Measurements from ENCODE around the gene KDM3A. TPM values are rescaled to one million over a fixed set of nuclear protein-coding genes. Genes with fewer than 3 reads are reported as not detected.

The KDM3A gene
- total and polyA plus RNA-seq, 9 of the 15 experiments (the other 6 are each of a cell fraction or from before 2014, with no cell fraction given) = 7.5 to 95.4 (median 24.8) TPM

- no peak overlapping the region for H3K27ac ChIP-seq (ENCODE audit: extremely low read depth, low read depth, low read length)
- no peaks in the 10 kb centered on the region for H3K79me2 ChIP-seq (ENCODE audit: control insufficient read depth, insufficient read depth, low read length)
- intact Hi-C loops (cut with micrococcal nuclease) (no loop called here), in situ Hi-C loops (cut with MboI) (no loop called here)
- no peaks in the 10 kb centered on the region for H3K9me3 ChIP-seq (replicated peaks; ENCODE audit: control insufficient read depth, insufficient read depth, low read depth, low read length)
- no peaks in the 10 kb centered on the region for H4K20me1 ChIP-seq (replicated peaks; ENCODE audit: control insufficient read depth, insufficient read depth, low read length)
- 78% methylated on average over 7 of the region's 7 CpGs for WGBS (ENCODE audit: insufficient coverage, low coverage, missing lambda C conversion rate)
- no peak overlapping the region for H3K4me3 ChIP-seq
- no peak overlapping the region for H3K4me2 ChIP-seq (ENCODE audit: insufficient read depth, low read length)
- H3K27me3 ChIP-seq (ENCODE audit: control insufficient read depth in 2 of 2, insufficient read depth in 2 of 2, low read length in 2 of 2) = no peaks in the 10 kb centered on the region
- CTCF ChIA-PET (ENCODE audit: low intra/inter-chr PET ratio) = no interaction called here
- no peaks in the 10 kb centered on the region for H3K9me1 ChIP-seq (ENCODE audit: control insufficient read depth, insufficient read depth, low read length)
- FAIRE-seq (no peak), ATAC-seq (no peak), DNase-seq (ENCODE audit: extremely low read depth in 1 of 4, low spot score in 3 of 4) (no peak)
- TF ChIP-seq SNAPC5 (CRISPR knock-in tag; IDR thresholded peaks at IDR 0.05) (no peak), MBD2 (IDR thresholded peaks at IDR 0.05; ENCODE audit: borderline replicate concordance, low read depth) (no peak), RBM22 (IDR thresholded peaks at IDR 0.05; ENCODE audit: low read depth, low read length, poor library complexity, severe bottlenecking) (no peak), ZNF707 (CRISPR knock-in tag; conservative IDR thresholded peaks at IDR 0.05) (no peak), GATAD2B (IDR thresholded peaks at IDR 0.05; ENCODE audit: borderline replicate concordance) (no peak), SNIP1 (IDR thresholded peaks at IDR 0.05; ENCODE audit: low read depth) (no peak), MTA2 (IDR thresholded peaks at IDR 0.05; ENCODE audit: low read depth) (no peak), NR2F6 (CRISPR knock-in tag; IDR thresholded peaks at IDR 0.05) (no peak), ZBTB12 (CRISPR knock-in tag; IDR thresholded peaks at IDR 0.05) (no peak), KLF1 (tag; IDR thresholded peaks at IDR 0.05) (no peak)
- peaks cover 97% of the 10 kb centered on the region for H3K36me3 ChIP-seq (ENCODE audit: control insufficient read depth, insufficient read depth, low read length)
- H2AFZ ChIP-seq (ENCODE audit: low read depth, low read length) = no peak overlapping the region
- BruUV-seq (replicated peaks) = no TSS peak
- H3K9ac ChIP-seq (ENCODE audit: insufficient read depth in 1 of 2, low read depth in 2 of 2, low read length in 2 of 2) = no peak overlapping the region
- POLR2A ChIA-PET = no interaction called here
- no peaks in the 10 kb centered on the region for H3K4me1 ChIP-seq (replicated peaks in 1 of 2; ENCODE audit: control insufficient read depth in 2 of 2, insufficient read depth in 2 of 2, low read length in 2 of 2)
Measured at GRCh38 chr2:86488561-86489250, 47.5 kb downstream of the KDM3A start.
